ENCODE measurements around the gene CWH43.
"Not testable (repeated sequence)": the region's sequence is repeated elsewhere in the genome, so short reads cannot be mapped to it uniquely, and the experiment has no call there.

CWH43 gene

DNA sequence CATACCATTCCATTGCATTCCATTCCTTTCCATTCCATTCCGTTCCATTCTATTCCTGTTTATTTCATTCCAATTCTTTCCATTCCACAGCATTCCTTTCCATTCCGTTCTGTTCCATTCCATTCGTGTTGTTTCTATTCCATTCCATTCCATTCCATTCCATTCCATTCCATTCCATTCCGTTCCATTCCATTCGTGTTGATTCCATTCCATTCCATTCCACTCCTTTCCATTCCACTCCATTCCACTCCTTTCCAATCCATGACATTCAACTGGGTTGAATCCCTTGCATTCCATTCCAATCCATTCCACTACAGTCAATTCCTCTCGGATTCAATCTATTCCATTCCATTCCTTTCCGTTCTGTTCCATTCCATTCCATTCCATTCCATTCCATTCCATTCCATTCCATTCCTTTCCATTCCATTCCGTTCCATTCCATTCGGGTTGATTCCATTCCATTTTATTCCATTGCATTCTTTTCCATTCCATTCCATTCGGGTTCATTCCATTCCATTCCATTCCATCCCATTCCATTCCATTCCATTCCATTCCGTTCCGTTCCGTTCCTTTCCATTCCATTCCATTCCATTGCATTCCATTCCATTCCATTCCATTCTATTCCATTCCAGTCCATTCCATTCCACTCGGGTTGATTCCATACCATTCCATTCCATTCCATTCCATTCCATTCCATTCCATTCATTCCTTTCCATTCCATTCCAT is 112.1 kb downstream of the CWH43 start:
- not testable (repeated sequence) for DNase-seq

DNA sequence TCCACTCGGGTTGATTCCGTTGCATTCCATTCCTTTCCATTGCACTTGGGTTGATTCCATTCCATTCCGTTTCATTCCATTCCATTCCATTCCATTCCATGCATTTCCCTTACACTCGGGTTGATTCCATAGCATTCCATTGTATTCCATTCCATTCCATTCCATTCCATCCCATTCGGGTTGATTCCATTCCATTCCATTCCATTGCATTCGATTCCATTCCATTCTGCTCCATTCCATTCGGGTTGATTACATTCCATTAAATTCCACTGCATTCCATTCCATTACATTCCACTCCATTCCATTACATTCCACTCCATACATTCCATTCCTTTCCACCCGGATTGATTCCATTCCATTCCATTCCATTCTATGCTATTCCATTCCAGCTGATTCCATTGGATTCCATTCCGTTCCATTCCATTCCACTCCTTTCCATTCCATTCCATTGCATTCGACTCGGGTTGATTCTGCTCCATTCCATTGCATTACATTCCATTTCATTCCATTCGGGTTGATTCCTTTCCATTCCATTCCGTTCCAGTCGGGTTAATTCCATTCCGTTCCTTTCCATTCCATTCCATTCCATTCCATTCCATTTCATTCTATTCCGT is 113.9 kb downstream of the CWH43 start:
- not testable (repeated sequence) for DNase-seq

DNA sequence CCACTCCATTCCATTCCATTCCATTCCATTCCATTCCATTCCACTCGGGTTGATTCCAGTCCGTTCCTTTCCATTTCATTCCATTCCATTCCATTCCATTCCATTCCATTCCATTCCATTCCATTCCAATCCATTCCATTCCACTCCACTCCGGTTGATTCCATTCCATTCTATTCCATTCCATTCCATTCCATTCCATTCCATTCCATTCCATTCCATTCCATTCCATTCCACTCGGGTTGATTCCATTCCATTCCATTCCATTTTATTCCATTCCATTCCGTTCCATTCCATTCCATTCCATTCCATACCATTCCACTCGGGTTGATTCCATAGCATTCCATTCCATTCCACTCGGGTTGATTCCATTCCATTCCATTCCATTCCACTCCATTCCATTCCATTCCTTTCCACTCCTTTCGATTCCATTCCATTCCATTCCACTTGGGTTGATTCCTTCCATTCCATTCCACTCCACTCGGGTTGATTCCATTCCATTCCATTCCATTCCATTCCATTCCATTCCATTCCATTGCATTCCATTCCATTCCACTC is 116.3 kb downstream of the CWH43 start:
- not testable (repeated sequence) for DNase-seq

DNA sequence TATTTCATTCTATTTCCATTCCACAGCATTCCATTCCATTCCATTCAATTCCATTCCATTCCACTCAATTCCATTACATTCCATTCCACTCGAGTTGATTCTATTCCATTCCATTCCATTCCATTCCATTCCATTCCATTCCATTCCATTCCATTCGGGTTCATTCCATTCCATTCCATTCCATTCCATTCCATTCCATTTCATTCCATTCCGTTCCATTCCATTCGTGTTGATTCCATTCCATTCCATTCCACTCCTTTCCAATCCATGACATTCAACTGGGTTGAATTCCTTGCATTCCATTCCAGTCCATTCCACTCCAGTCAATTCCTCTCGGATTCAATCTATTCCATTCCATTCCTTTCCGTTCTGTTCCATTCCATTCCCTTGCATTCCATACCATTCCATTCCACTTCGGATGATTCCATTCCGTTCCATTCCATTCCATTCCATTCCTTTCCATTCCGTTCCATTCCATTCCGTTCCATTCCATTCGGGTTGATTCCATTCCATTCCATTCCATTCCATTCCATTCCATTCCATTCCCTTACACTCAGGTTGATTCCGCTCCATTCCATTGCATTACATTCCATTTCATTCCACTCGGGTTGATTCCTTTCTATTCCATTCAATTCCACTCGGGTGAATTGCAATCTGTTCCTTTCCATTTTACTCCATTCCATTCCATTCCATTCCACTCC is 117.5 kb downstream of the CWH43 start:
- not testable (repeated sequence) for DNase-seq

DNA sequence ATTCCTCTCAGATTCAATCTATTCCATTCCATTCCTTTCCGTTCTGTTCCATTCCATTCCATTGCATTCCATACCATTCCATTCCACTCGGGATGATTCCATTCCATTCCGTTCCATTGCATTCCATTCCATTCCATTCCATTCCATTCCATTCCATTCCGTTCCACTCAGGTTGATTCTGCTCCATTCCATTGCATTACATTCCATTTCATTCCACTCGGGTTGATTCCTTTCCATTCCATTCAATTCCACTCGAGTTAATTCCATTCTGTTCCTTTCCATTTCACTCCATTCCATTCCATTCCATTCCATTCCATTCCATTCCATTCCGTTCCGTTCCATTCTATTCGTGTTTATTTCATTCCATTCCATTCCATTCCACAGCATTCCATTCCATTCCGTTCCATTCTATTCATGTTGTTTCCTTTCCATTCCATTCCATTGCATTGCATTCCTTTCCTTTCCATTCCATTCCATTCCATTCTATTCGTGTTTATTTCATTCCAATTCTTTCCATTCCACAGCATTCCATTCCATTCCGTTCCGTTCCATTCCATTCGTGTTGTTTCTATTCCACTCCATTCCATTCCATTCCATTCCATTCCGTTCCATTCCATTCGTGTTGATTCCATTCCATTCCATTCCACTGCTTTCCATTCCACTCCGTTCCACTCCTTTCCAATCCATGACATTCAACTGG is 118.3 kb downstream of the CWH43 start:
- not testable (repeated sequence) for DNase-seq

DNA sequence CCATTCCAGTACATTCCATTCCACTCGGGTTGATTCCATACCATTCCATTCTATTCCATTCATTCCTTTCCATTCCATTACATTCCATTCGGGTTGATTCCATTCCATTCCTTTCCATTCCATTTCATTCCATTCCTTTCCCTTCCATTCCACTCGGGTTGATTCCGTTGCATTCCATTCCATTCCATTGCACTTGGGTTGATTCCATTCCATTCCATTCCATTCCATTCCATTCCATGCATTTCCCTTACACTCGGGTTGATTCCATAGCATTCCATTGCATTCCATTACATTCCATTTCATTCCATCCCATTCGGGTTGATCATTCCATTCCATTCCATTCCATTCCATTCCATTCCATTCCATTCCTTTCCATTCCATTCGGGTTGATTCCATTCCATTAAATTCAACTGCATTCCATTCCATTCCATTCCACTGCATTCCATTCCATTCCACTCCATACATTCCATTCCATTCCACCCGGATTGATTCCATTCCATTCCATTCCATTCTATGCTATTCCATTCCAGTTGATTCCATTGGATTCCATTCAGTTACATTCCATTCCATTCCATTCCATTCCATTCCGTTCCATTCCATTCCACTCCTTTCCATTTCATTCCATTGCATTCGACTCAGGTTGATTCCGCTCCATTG is 119.3 kb downstream of the CWH43 start:
- DNase-seq = not testable (repeated sequence)

DNA sequence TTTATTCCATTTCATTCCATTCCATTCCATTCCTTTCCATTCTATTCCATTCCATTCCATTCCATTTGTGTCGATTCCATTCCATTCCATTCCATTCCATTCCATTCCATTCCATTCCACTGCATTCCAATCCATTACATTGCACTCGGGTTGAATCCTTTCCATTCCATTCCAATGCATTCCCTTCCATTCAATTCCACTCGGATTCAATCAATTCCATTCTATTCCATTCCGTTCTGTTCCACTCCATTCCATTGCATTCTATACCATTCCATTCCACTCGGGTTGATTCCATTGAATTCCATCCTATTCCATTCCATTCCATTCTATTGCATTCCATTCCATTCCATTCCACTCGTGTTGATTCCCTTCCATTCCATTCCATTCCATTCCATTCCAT is 121.2 kb downstream of the CWH43 start:
- DNase-seq = not testable (repeated sequence)

DNA sequence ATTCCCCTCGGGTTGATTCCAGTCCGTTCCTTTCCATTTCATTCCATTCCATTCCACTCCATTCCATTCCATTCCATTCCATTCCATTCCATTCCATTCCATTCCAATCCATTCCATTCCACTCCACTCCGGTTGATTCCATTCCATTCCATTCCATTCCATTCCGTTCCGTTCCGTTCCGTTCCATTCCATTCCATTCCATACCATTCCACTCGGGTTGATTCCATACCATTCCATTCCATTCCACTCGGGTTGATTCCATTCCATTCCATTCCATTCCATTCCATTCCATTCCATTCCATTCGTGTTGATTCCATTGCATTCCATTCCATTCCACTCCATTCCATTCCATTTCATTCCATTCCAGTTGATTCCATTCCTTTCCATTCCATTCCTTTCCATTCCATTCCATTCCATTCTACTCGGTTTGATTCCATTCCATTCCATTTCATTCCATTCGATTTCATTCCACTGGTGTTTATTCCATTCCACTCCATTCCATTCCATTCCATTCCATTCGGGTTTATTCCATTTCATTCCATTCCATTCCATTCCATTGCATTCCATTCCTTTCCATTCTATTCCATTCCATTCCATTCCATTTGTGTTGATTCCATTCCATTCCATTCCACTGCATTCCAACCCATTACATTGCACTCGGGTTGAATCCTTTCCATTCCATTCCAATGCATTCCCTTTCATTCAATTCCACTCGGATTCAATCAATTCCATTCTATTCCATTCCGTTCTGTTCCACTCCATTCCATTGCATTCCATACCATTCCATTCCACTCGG is 122.3 kb downstream of the CWH43 start:
- DNase-seq = not testable (repeated sequence)

DNA sequence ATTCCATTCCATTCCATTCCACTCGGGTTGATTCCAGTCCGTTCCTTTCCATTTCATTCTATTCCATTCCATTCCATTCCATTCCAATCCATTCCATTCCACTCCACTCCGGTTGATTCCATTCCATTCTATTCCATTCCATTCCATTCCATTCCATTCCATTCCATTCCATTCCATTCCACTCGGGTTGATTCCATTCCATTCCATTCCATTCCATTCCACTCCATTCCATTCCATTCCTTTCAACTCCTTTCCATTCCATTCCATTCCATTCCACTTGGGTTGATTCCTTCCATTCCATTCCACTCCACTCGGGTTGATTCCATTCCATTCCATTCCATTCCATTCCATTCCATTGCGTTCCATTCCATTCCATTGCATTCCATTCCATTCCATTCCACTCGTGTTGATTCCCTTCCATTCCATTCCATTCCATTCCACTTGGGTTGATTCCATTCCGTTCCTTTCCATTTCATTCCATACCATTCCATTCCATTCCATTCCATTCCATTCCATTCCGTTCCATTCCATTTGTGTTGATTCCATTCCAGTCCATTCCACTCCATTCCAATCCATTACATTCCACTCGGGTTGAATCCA is 123.6 kb downstream of the CWH43 start:
- DNase-seq = not testable (repeated sequence)

DNA sequence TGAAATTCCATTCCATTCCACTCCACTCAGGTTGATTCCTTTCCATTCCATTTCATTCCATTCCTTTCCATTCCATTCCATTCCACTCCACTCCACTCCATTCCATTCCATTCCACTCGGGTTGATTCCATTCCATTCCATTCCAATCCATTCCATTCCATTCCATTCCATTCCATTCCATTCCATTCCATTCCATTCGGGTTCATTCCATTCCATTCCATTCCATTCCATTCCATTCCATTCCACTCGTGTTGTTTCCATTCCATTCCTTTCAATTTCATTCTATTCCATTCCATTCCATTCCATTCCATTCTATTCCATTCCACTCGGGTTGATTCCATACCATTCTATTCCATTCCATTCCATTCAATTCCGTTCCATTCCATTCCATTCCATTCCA is 124.5 kb downstream of the CWH43 start:
- not testable (repeated sequence) for DNase-seq
